H1 (cell line): Measurements from ENCODE around the gene MORC4.

Source experiments
- EP300 ChIP-seq, 2 experiments: IDR thresholded peaks; 1 replicate in 1 of 2; 2 replicates in 1 of 2; pipeline ENCODE4 v1.6.1; 2011 to 2012; ENCODE audit warnings: low read depth in 2 of 2, low read length in 2 of 2, mild to moderate bottlenecking in 2 of 2, borderline replicate concordance in 1 of 2, inconsistent platforms in 1 of 2, moderate library complexity in 1 of 2
- KDM1A ChIP-seq: fragments of 200-600, 300-600 bp; sonication (generic); IDR thresholded peaks from 2 replicates; pipeline ENCODE4 v1.7.1; 2016; ENCODE audit warnings: mild to moderate bottlenecking, low read length, borderline replicate concordance

GRCh38 chrX:106963111-106963510 lies 36.9 kb downstream of the MORC4 start:
- TF ChIP-seq KDM1A (no peak), EP300 (IDR thresholded peaks at IDR 0.05; ENCODE audit: borderline replicate concordance in 1 of 2, low read depth in 2 of 2, low read length in 2 of 2) (no peak)
